Measurements from ENCODE around the gene MIER3. TPM values are rescaled to one million over a fixed set of nuclear protein-coding genes. Genes with fewer than 3 reads are reported as not detected.

The MIER3 gene
- polyA plus RNA-seq, 1 experiment, result 8.4 TPM

DNA sequence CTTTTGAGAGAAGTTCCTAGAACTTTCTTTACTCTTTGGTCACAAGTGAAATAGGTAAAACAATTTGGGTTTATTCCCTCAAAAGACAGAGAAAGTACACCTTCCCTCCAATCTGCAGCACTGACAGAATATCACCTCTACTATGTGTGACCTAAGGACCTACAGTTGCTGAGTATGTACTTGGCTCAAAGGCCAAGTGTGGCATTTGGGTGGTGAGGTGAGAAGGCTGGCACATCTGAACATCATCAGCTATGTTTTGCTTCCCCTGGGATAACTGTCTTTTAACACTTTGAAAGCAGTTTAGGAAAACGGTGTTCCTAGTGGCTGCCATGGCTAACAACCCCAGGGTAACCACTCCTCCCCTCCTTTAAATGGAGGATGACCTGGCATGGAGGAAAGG, 17.6 kb downstream of the MIER3 start:
- DNase-seq (ENCODE audit: low read depth), result no peak
- ChIA-PET POLR2A (no interaction called here), CTCF (no interaction called here)
- no peaks in the 10 kb centered on the region for H3K27me3 ChIP-seq (ENCODE audit: control insufficient read depth, insufficient read depth, low read length)
- peaks cover 2% of the 10 kb centered on the region for H3K36me3 ChIP-seq (ENCODE audit: control insufficient read depth, insufficient read depth, low read length)
- TF ChIP-seq, protein P1, sequence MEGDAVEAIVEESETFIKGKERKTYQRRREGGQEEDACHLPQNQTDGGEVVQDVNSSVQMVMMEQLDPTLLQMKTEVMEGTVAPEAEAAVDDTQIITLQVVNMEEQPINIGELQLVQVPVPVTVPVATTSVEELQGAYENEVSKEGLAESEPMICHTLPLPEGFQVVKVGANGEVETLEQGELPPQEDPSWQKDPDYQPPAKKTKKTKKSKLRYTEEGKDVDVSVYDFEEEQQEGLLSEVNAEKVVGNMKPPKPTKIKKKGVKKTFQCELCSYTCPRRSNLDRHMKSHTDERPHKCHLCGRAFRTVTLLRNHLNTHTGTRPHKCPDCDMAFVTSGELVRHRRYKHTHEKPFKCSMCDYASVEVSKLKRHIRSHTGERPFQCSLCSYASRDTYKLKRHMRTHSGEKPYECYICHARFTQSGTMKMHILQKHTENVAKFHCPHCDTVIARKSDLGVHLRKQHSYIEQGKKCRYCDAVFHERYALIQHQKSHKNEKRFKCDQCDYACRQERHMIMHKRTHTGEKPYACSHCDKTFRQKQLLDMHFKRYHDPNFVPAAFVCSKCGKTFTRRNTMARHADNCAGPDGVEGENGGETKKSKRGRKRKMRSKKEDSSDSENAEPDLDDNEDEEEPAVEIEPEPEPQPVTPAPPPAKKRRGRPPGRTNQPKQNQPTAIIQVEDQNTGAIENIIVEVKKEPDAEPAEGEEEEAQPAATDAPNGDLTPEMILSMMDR (IDR thresholded peaks at IDR 0.05; ENCODE audit: insufficient read depth, low read depth, low read length), result no peak
- H3K4me3 ChIP-seq (ENCODE audit: low read depth, low read length), result no peak overlapping the region

DNA sequence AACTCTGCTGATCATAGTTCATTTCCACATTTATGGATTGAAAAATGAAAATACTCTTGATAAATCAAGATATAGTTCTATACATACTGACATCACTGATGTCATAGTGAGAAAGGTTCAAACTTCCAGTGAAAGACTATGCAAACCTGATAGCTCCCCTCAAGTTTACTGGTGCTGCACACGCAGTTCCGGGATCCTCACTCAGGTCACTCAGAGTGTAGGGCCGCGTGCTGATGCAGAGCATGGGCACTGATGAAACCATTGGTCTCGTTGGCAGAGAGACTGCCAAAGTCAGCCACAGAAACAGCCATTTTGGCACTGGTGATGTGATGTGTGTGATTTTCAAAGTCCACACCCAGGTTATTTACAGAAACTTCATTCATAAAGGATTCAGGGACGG, 29.0 kb downstream of the MIER3 start:
- no peak for DNase-seq (ENCODE audit: low read depth)
- CTCF ChIA-PET, result interaction anchor here (1.3 kb wide), 1 partner anchor 22 kb away, joined by 3 read pairs; no protein-coding TSS in a partner anchor

DNA sequence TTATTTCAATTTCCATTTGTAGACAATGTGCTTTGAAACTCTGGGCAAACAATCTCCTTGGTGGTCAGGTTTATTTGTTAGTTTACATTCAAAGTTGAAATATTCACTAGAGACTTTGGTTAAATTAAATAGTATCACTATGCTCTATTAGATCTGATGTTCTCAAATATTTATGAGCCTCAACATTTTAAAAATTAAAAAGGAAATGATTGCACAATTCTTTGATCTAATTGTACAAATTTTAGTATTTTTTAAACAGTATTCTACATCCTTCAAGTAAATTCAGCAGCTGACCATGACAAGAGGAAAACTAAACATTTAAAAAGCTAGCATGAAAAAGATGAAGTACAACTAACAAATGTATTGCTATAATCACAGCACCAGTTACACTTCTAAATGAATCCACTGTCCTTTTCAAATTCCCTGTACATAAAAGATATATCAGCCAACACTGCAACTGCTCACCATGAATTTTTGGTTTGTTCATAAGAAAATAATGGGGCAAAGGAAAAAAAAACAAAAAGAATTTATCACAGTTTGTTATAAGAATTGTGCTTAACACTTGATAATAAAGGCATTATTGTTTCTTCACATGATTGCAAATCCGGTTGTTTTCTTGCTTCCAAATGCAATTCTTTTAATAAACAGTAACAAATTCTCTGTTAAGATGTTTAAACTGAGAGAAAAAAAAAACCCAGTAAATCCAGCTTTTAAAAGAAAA, 31.8 kb downstream of the MIER3 start:
- Histone ChIP-seq H3K4me3 (ENCODE audit: low read depth, low read length) (no peak overlapping the region), H3K27me3 (ENCODE audit: control insufficient read depth, insufficient read depth, low read length) (no peaks in the 10 kb centered on the region), H3K36me3 (ENCODE audit: control insufficient read depth, insufficient read depth, low read length) (peaks cover 6% of the 10 kb centered on the region)
- TF ChIP-seq, protein P1 (IDR thresholded peaks at IDR 0.05; ENCODE audit: insufficient read depth, low read depth, low read length), result no peak
- DNase-seq (ENCODE audit: low read depth), result no peak
- CTCF ChIA-PET, result interaction anchor here (2.8 kb wide), 1 partner anchor 9 kb away, joined by 9 read pairs; no protein-coding TSS in a partner anchor
- POLR2A ChIA-PET, result no interaction called here

More for the DNA sequence above, 29.0 kb downstream of the MIER3 start:
- Histone ChIP-seq H3K36me3 (ENCODE audit: control insufficient read depth, insufficient read depth, low read length) (peaks cover 6% of the 10 kb centered on the region), H3K4me3 (ENCODE audit: low read depth, low read length) (no peak overlapping the region), H3K27me3 (ENCODE audit: control insufficient read depth, insufficient read depth, low read length) (no peaks in the 10 kb centered on the region)
- POLR2A ChIA-PET, result no interaction called here
- TF ChIP-seq, protein P1 (IDR thresholded peaks at IDR 0.05; ENCODE audit: insufficient read depth, low read depth, low read length), result no peak

DNA sequence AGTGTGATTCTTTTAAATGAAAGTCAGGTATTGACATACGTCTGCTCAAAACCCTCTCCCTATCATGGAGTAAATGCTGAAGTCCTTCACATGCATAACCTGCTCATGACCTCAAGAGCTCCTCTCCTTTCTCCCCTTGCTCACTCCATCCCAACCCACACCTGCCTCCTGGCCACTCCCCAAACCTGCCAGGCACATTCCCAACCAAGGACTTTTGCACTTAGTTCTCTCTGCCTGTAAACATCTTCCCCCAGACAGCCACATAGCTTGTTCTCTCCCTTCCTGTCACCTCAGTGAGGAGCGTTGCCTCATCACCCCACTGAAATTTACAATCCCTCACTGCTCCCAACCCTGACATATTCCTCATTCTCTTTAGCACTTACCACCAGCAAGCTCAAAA, 33.9 kb downstream of the MIER3 start:
- CTCF ChIA-PET, result interaction anchor here (1.2 to 2.8 kb wide), 2 partner anchors 11 to 16 kb away, joined by 3 to 9 read pairs; no protein-coding TSS in a partner anchor
- Histone ChIP-seq H3K4me3 (ENCODE audit: low read depth, low read length) (no peak overlapping the region), H3K27me3 (ENCODE audit: control insufficient read depth, insufficient read depth, low read length) (no peaks in the 10 kb centered on the region), H3K36me3 (ENCODE audit: control insufficient read depth, insufficient read depth, low read length) (peaks cover 4% of the 10 kb centered on the region)
- POLR2A ChIA-PET, result interaction anchor here (0.7 kb wide), 1 partner anchor 9 kb away, joined by 3 read pairs; no protein-coding TSS in a partner anchor
- TF ChIP-seq, protein P1 (IDR thresholded peaks at IDR 0.05; ENCODE audit: insufficient read depth, low read depth, low read length), result no peak
- no peak for DNase-seq (ENCODE audit: low read depth)

DNA sequence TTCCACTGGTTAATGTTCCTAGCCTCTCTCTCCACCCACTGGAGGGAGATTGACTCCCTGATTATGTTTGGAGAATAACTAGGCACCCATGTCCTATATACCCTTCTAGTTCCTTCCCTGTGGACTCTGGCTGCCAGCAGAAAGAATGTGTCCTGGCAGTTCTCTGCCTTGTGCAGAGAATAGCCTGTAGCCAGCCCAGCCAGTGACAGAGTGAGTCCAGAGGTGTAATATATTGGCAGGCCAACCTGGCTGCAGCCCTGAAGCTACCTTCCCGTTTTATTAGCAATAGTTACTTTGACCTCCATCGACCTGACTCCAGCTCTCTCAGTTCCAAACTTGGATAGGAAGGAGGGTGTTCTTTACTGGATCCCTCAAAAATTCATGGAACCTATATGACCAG, 34.4 kb downstream of the MIER3 start:
- CTCF ChIA-PET, result interaction anchor here (1.2 to 2.8 kb wide), 2 partner anchors 11 to 15 kb away, joined by 3 to 9 read pairs; no protein-coding TSS in a partner anchor
- TF ChIP-seq, protein P1 (IDR thresholded peaks at IDR 0.05; ENCODE audit: insufficient read depth, low read depth, low read length), result no peak

More for the DNA sequence above, 34.4 kb downstream of the MIER3 start:
- H3K4me3 ChIP-seq (ENCODE audit: low read depth, low read length), result no peak overlapping the region
- peaks cover 3% of the 10 kb centered on the region for H3K36me3 ChIP-seq (ENCODE audit: control insufficient read depth, insufficient read depth, low read length)
- DNase-seq (ENCODE audit: low read depth), result no peak
- no peaks in the 10 kb centered on the region for H3K27me3 ChIP-seq (ENCODE audit: control insufficient read depth, insufficient read depth, low read length)
- POLR2A ChIA-PET, result interaction anchor here (0.7 kb wide), 1 partner anchor 10 kb away, joined by 3 read pairs; no protein-coding TSS in a partner anchor

All from BJ (cell line).